Coronary artery (tissue), 2 donors: ENCODE data around the gene IPMK.
"Not testable (repeated sequence)": the region's sequence is repeated elsewhere in the genome, so short reads cannot be mapped to it uniquely, and the experiment has no call there.

ENCODE experiments used
- DNase-seq: peaks from one replicate; pipeline ENCODE4 v3.0.0-alpha.2; 2017; ENCODE audit warnings: low spot score
- H3K27ac ChIP-seq, 2 donors: fragments of 200-600 bp; sonication (generic); one replicate each; pipeline ENCODE4 v1.5.1; 2016 to 2019
- H3K4me3 ChIP-seq: fragments of 200-600 bp; sonication (generic); 2 replicates; pipeline ENCODE4 v1.5.1; 2016; ENCODE audit warnings: mild to moderate bottlenecking, moderate library complexity
- TF ChIP-seq, protein P1 (sequence below): fragments of 200-600 bp; sonication (generic); IDR thresholded peaks from one replicate; pipeline ENCODE4 v1.5.1; 2019; ENCODE audit warnings: antibody characterized with exemption

The IPMK gene

DNA sequence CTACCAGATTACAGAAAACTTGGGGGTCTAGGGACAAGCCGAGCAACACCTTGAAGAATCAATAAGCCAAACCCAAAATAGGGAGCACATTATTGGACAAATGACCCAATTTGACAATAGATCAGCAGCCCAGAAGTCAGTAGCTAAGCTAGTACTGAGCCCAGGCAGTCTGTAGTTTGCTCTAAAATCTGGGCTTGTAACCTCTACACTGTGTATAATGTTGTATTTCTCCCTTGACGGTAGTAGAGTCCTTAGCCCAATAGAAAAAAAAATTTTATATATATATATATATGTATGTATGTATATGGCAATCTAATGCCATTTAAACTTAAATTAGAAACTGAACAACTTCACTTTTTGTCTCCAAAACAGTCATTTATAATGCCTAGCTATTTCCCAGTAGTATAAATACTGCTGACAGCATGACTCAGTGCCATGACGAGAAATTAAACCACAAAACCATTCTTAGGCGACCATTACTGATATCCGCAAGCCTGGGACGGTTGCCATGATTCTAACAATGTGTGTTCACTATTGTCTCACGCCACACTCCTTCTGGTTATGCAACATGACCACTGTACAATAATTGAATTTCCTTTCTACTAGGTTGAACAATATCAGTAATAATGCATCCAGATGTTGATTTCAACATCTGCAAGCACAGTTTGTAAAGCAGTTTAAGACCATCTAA is 110.5 kb downstream of the IPMK start:
- TF ChIP-seq, protein P1, sequence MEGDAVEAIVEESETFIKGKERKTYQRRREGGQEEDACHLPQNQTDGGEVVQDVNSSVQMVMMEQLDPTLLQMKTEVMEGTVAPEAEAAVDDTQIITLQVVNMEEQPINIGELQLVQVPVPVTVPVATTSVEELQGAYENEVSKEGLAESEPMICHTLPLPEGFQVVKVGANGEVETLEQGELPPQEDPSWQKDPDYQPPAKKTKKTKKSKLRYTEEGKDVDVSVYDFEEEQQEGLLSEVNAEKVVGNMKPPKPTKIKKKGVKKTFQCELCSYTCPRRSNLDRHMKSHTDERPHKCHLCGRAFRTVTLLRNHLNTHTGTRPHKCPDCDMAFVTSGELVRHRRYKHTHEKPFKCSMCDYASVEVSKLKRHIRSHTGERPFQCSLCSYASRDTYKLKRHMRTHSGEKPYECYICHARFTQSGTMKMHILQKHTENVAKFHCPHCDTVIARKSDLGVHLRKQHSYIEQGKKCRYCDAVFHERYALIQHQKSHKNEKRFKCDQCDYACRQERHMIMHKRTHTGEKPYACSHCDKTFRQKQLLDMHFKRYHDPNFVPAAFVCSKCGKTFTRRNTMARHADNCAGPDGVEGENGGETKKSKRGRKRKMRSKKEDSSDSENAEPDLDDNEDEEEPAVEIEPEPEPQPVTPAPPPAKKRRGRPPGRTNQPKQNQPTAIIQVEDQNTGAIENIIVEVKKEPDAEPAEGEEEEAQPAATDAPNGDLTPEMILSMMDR, result no peak
- no peak overlapping the region for H3K4me3 ChIP-seq
- H3K27ac ChIP-seq, result no peak overlapping the region
- DNase-seq, result no peak

DNA sequence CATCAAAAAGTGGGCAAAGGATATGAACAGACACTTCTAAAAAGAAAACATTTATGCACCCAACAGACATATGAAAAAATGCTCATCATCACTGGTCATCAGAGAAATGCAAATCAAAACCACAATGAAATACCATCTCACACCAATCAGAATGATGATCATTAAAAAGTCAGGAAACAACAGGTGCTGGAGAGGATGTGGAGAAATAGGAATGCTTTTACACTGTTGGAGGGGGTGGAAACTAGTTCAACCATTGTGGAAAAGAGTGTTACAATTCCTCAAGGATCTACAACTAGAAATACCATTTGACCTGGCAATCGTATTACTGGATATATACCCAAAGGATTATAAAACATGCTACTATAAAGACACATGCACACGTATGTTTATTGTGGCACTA is 111.8 kb downstream of the IPMK start:
- not testable (repeated sequence) for H3K4me3 ChIP-seq, H3K27ac ChIP-seq, DNase-seq

DNA sequence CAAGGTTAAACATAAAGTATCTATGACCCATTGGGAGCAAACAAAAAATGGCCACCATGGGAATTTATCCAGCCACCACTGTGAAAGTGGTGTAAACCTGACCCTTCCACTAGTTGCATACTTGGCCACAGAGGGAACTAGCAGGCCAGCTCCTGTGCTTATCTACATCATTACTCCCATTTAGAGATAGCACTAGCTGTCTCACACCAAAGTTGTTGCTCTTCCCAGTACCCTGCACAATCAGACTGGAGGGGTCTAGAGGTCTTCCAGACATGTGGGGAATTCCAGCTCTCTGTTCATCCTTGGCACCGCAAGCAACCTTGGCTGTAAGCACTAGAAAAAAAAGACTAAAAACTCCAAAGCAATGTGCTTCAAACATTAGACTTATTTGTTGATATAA is 113.9 kb downstream of the IPMK start:
- TF ChIP-seq, protein P1, result no peak
- Histone ChIP-seq H3K27ac (no peak overlapping the region), H3K4me3 (no peak overlapping the region)
- no peak for DNase-seq

DNA sequence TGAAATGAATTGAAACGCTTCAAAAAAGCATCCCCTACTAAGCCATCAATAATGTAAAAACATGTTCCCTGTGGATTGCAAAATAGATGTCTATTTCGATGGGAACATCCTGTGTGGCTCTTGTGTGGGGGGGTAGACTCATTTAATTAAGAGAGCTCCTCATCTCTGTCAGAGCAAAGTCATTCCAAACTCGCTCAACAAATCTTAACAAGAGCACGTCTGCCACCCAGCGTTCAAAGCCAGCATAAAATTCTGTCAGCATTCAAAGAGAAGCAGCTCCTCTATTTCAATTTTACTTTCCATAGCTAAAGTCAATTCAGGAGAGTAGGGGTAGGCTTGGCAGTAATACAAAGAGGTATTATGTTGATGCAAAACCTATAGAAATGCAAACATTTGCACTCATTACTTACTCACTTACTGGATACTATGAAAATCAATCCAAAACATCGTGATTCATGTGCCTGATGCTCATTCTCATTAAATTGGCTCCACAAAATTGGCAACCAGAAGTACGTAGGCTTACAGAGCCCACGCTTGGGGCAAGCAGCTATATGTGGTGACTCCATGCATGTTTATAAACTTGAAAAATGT is 114.9 kb downstream of the IPMK start:
- H3K4me3 ChIP-seq, result no peak overlapping the region
- no peak for DNase-seq

DNA sequence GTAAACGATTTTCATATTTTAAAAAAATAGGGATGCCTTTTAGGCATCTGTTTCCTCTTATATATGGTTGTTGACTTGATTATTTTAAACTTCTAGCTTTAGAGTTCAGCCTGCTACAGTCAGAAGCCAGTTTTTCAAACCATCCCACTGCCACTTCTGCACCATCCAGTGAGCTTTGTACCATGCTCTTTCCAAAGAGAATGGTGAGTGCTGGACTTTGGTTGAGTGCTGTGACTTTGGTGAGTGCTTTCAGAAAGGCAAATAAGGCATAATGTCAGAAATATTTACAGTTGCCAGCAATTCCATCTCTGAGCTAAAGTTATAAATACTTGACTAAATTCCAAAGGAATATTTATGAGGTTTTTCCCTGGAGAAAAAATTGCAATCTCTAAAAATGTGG is 117.4 kb downstream of the IPMK start:
- no peak overlapping the region for H3K4me3 ChIP-seq
- DNase-seq, result no peak
- TF ChIP-seq, protein P1, result no peak
- no peak overlapping the region for H3K27ac ChIP-seq

More for the DNA sequence above, 114.9 kb downstream of the IPMK start:
- no peak overlapping the region for H3K27ac ChIP-seq
- TF ChIP-seq, protein P1, result peak; percentile 21

DNA sequence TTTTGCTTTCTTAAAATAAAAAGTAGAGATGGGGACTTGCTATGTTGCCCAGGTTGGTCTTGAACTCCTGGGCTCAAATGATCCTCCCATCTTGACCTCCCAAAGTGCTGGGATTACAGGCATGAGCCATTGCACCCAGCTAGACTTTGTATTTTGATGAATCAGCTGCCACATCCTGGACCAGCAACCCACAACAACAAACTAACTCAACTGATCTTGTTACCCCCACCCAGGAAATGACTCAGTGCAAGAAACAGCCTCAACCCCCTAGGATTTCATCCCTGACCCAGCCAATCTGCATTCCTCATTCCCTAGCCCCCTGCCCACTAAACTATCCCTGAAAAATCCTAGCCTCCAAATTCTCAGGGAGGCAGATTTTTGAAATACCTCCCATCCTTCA is 123.8 kb downstream of the IPMK start:
- TF ChIP-seq, protein P1, result no peak
- DNase-seq, result no peak
- H3K4me3 ChIP-seq, result no peak overlapping the region
- H3K27ac ChIP-seq, result no peak overlapping the region
